Frontal cortex (tissue), 4 donors: ENCODE data around the gene ADGRD2. TPM values are rescaled to one million over a fixed set of nuclear protein-coding genes. Genes with fewer than 3 reads are reported as not detected.

ENCODE experiments used
- DNase-seq, 2 donors: peaks; one replicate each; pipeline ENCODE4 v3.0.0; 2012; ENCODE audit warnings: low spot score in 2 of 2
- FAIRE-seq: peaks from 2 replicates; lab custom pipeline; 2012; peaks lifted over from hg19 to GRCh38; lab: Jason Lieb, UNC
- total RNA-seq: library from RNA; depleted of rRNA; stranded (reverse); fragments of >200 nt; gene quantifications from one replicate; pipeline ENCODE4 v1.2.3, GENCODE V29; 2014
- donor health status: control.
- donor health status: control.
- donor health status: control.

ADGRD2 gene
- total RNA-seq, 1 donor from 2014 or later: not detected

DNA sequence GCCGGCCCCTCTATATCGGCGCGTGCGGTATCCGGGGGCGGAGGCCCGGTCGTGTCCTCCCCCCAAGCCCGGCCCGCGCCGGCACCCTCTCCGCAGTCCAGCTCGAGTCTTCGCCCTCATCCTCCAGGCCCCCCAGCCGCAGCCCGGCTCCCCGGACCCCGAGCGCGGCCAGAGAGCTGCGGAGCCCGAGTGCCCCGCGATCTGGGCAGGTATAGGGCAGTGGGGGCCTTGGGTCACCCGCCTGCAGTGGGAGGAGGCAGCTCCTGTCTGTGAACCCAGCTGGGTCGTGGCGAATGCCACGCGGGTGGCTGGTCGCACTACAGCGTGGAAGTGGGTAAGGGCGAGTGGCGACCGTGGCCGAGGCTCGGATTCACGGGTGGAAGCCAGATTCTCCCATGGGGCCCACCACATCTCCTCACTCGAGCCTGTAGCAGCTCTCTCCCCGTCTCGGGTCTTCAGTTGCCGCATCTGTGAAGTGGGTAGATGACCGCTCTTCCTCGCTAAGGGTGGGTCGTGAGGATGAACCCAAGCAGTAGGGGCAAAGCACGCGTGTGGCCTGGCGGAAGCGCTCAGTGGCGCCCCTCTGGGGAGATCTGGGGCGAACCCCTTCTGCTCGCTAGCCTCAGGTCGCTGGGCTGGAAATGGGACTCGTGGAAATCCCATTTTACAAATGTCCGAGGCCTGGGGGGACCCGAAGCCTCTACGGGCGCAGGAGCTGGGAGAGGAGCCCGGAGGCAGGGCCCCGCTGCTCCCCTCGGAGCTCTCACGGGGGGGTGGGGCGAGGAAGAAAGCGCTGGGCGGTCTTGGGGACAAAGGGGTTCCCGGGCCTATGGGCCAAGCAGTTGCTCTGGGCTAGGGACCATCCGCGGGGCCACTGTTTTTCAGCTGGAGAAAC lies 55.0 kb downstream of the ADGRD2 start:
- DNase-seq (no peak), FAIRE-seq (no peak)

DNA sequence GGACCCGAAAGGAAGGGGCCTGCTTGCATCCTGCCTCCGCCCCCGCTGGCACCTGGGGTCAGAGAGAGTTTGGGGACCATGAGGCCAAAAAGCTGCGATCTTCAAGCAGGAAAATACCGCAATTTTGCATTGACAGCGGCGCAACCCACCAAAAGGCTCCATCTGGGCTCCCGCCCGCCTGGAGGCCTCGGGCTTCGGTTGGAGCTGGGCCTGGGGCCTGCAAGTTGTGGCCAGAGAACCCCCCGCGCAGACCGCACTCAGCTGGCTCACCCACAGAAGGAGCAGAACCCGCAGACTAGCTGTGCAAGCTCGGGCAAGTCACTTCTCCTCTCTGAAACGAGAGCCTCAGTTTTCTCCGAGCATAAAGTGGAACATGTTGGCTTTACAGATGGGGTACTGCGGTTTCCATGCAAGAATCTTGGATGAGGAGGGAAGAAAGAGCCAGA lies 55.7 kb downstream of the ADGRD2 start:
- FAIRE-seq (no peak), DNase-seq (no peak)

DNA sequence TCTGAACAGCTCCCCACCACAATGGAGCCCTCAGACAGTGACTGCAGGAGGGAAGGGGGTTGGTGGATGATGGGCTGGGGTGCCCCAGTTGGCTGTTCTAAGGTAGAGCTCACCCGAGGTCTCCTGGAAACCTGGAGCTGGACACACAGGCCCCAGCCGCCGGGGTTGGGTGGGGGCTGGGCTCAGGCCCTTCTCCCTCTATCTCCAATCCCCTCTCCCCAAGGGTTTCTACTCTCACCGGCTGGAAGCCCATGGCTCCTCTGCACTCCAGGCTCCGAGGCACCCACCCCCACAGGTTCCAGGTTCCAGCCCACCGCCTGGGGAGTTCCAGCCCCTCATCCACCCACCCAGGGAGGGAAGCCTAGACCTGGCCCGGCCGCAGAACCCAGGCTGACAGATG lies 56.2 kb downstream of the ADGRD2 start:
- no peak for DNase-seq
- no peak for FAIRE-seq

DNA sequence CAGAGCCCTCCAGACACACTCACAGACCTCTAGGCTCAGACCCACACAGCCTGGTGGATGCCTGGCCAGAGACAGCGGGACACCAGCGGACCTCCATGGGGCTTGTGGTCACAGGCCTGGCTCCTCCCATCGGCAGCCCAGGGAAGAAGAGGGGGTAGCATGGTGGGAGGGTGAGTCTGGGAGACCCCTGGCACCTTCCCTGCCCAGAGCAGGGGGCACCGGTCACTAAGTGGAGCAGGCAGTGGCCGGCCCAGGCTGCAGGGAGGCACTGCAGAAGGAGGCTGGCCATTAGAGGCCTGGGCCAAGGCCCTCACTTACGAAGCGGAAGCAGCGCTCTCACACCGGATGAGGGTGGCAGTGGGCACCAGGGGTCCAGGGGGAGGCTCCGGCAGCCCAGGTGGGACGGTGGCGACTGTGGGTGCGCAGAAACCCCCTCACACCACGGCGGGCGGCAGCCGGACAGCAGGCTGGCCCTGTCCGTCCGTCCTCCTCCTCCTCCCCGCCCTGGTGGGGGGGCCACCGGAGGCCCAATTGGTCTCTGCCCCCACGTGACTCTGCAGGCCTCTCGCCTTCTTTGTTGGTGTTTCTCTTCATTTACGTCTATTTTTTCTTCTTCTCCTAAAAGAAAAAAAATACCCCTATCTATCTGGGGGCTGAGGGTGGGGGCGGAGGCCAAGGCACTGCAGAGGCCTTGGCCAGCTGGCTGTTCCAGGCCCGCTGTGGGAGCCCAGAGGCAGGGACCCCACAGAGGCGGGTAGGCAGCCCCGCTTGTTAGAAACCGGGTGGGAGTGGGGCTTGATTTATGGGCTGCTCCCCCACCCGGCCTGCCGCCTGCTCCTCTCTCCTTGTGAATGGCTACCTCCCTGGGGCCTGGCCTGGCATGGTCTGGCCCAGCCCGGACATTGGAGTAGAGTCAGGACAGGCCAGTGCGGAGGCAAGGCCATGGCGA lies 57.0 kb downstream of the ADGRD2 start, which contains the start of gene NR5A1:
TSS of gene NR5A1 (minus strand) at position 469 of the 949 bp plus-strand sequence. CDS start 4,004 bp downstream, outside the sequence.
- FAIRE-seq (no peak), DNase-seq (peak in 1 of 2 donors; percentile 13)

DNA sequence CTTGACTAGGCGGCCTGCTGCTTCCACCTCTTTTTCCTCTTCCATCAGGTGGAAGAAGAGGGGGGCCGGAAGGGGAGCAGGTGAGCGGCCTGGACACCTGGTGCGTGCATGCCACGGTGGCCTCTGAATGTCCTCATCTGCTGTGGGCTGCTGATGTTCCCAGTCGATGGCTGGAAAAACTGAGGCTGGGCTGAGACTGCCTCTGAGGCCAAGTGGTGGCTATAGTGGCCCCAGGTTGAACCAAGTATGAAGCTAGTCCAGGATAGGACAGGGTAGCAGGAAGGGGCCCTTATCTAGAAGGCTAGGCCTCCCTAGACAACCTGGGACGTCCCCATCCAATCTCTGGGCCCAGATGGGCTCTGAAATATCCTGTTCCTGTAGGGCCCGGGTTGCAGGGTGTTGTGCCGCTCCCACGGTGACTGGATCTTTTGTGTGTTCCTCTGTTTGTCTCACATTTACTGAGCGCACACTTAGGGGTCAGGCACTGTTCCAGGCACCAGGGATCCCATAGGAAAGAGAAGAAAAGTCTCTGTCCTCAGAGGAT lies 57.7 kb downstream of the ADGRD2 start:
- FAIRE-seq (no peak), DNase-seq (peak in 1 of 2 donors; percentile 10)

DNA sequence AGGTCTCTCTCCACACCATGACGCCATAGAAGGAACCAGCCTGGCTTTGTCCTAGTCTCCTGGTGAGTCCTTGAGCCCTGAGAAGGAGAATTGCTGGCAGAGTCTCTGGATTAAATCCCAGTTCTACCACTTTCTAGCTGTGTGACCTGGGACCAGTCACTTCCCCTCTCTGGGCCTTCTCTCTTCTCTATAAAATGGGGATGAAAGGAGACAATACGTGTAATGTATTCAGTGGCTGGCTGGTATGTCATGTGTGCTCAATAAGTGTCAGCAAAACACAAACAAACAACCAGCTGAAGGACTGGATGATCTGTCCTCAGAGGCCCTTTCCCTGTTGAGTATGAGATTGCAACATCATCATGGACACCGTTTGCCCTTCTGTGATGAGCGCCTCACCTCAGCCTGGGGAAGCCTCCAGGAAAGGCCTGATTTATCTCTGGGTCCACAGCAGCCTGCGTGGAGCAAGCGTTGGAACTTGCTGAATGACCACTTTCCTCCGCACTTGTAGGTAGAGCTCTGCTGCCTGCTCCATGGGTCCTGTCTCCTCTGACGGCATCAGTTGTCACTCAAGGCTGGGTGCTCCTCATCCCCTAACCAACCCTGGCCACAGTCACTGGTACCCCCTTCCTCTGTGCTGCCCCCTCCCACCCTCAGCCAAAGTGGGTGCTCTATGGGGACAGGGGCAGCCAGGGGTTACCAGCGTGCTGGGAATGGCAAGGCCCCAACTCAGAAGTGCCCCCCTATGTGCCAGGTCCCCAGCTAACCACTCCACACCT lies 60.6 kb downstream of the ADGRD2 start:
- peak in 1 of 2 donors; percentile 2 for DNase-seq

DNA sequence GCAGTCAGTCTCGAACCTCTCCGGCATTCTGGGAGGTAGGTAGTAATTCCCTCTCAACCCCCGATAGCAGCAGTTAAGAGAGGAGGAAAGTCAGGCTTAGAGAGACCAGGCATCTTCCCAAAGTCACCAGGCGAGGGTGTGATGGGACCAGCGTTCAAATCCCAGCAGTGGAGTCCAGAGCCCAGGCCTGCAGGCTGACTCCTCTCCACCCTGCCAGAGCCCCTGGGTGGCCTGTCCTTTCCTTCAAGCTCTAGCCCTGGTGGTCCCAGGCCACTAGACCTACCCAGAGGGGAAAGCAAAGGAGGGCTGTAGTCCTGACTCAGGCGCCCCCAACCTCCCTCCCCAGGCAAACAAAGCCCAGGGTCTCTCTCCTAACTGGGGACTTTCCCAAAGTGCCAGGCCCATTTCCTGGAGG lies 61.2 kb downstream of the ADGRD2 start:
- FAIRE-seq (no peak), DNase-seq (peak in 1 of 2 donors; percentile 11)

More for the DNA sequence above, 60.6 kb downstream of the ADGRD2 start:
- no peak for FAIRE-seq

DNA sequence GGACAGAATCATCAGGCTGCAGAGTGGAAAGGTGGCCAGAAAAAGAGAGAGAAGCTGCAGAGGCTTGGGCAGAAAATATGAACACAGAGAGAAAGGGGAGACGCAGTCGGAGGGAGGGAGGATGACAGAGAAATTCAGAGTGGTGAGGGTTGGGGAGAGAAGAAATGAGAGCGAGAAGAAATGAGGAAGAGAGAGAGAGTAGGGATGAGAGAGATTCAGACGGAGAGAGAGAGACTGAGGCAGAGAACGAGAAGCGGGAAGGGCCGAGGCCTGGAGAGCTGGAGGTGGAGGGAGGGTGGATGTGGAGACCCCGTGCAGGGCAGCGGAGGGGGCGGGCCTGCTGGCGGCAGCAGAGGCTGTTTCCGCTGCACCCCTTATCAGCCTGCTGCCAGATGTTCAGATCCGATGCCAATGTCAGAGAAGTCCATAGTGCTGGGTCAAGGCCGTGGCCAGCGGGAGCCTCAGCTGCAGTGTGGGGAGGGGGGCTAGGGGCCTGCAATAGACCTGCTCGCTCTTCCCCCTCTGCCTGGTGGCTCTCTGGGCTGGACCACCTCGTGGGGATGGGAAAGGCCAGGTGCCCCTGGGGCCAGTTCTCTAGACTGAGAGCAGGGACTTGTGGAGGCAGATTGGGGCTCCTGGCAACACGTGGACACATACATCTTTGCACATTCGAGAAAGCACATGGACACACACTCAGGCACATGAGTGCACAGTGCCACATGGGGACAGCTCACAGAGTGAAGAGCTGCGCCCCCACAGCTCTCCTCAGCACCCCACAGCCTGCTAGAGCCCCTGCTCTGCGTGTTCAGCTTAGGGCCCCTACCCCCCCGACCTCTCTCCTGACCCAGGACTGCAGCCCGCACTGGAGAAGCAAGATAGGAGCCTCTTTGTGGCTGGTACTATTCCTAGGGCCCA lies 61.9 kb downstream of the ADGRD2 start:
- no peak for FAIRE-seq

DNA sequence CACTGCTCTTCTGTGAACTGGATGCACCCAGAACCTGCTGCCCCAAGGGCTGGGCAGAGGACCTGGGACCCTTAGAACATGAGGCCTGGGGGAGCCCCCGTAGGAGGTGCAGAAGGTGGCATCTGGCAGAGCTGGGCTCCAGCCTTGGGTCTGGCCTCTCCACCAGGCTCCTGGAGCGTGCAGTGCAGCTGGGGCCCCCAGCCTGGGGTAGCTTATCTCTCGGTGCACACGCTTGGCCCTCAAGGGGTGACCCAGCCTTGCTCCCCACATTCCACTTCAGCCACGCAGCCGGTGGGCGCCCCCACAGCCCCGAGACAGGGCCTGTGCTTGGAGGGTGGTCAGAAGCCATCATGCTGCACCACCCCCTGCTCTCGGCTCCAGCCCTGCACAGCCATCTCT lies 62.6 kb downstream of the ADGRD2 start:
- DNase-seq: peak in 1 of 2 donors; percentile 1
- no peak for FAIRE-seq

More for the DNA sequence above, 61.9 kb downstream of the ADGRD2 start:
- peak in 1 of 2 donors; percentile 4 for DNase-seq

DNA sequence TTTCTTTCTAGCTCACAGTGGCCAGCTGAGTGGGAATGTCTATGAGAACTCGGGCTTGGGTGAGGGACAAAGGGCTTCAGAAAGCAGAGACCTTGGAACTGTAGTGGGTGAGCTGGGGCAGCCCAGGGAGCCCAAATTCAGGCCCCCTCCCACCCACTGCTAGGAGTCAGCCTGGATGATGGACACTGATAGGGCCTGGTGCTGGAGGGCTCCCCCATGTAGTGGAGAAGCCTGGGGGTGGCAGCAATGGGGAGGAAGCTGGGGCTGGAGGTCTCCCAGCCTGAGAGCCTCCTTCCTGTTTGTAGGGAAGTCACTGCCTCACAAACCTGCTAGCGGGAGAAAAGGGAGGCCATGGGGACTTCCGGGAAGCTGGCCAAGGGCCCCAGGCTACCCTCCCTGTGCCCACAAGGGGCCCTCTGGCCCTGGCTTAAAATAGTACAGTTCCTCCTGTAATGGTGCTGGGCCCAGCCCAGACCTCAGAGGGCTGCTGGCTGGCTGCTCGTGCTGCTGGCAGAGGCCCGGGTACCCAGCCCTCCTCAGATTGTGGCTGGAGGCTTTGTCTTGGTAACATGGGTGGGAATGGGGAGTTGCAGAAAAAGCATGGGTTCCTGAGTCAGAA lies 63.2 kb downstream of the ADGRD2 start:
- no peak for FAIRE-seq
- peak in 1 of 2 donors; percentile 8 for DNase-seq

DNA sequence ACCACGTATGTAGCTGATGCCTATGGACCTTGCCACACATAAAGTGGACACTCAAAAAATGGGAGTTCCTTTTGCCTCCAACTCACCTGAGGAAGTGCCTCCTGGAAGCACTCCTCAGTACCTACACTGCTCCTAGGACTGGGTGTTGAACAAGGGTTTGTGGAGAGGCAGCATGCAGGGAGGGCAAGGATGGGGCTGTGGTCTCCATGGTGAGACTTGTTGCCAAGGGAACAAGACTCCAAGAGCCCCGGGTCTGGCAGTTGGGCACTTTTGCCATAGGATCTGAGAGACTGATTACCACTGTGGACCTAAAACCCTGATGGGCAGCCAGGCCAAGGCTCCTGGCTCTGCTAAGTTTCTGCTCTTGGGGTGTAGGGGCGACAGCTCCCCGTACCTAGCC lies 63.9 kb downstream of the ADGRD2 start:
- DNase-seq: no peak
- no peak for FAIRE-seq

DNA sequence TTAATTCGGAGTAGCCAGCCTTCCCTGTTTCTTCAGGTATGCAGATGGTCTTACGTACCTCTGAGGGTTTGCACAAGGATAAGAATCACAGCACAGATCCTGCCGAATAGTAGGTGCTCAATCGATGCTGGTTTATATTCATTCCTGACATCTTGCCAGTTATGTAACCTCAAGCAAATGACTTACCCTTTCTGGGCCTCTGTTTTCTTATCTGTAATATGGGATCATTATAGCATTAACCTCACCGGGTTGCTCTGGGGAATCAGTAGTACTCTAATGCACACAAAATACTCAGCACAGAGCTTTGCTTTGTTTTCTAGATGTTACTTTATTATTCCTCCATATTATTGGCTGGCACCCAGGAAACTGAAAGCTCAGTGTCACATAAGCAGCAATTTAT lies 64.6 kb downstream of the ADGRD2 start:
- DNase-seq (no peak), FAIRE-seq (no peak)

DNA sequence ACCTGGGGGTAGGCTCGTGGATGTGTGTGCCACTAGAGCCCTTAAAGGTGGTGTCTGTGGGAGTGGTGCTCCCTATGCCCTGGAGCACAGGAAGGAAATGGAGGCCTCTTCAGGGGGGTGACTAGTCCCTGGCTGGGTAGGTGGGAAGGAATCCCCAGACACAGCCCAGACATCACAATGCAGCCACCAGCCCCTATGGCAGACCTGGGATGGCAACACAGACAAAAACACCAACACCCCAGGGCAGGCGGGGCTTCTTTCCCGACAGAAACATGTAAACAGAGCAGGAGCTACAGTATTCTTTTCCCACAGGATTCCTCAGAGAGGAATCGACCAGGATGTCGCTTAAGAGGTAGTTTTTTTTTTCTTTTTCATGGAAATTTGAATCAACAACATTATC lies 67.3 kb downstream of the ADGRD2 start:
- FAIRE-seq: no peak

DNA sequence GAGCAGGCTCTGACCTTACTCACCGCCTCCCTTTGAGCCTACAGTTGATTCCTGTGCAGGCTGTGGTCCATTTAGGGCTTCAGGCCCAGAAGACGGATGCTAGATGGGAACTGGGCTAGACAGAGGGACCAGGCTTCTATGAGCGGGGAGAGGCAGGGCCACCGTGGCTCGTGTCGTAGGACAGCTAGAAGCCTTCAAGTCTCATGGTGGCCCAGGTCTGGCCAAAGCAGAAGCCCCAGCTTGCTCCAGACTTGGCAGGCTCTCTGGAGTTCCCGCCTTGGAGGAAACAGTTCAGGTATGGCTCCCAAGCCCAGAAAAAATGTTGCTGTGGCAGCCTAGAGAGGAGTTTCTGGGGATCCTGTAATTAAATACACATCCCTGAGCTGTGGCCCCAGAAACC lies 67.9 kb downstream of the ADGRD2 start:
- FAIRE-seq (no peak), DNase-seq (no peak)

More for the DNA sequence above, 67.3 kb downstream of the ADGRD2 start:
- DNase-seq: no peak

DNA sequence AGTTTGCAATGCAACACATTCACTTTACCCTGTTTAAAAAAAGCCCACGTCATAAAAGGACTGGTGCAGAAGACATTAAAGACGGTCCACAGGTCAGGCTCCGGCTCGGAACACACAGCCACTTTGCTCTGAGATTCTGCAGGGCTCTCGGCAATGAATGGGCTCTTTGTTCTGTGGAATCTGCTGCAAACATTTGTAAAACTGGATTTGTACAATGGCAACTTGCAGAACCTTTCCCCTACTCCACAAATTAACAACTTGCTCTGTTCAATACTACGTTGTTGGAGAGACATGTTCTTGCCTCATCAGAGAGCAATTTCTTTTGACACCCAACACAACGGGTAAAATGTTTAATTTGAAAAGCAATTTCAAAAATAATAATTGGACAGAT lies 70.0 kb downstream of the ADGRD2 start:
- DNase-seq (no peak), FAIRE-seq (no peak)

DNA sequence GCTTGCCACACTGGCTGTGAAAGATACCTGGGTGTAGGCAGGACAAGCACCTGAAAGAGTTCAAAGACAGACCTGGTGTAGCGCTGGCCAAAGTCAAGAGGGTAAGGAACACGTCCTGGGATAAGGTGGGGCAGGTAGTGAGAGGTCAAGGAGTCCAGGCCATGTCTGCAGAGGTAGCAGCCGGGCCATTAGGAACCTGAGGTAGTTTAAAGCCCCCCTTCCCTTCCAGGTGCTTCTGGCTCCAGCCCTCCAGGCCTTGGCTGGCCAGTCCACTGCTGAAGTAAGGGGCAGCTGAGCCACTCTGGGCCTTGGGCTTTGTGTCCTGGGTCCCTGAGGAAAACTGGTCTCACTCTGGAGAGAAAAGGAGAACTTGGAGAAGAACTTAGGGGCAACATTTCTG lies 70.9 kb downstream of the ADGRD2 start:
- DNase-seq: no peak
- no peak for FAIRE-seq

DNA sequence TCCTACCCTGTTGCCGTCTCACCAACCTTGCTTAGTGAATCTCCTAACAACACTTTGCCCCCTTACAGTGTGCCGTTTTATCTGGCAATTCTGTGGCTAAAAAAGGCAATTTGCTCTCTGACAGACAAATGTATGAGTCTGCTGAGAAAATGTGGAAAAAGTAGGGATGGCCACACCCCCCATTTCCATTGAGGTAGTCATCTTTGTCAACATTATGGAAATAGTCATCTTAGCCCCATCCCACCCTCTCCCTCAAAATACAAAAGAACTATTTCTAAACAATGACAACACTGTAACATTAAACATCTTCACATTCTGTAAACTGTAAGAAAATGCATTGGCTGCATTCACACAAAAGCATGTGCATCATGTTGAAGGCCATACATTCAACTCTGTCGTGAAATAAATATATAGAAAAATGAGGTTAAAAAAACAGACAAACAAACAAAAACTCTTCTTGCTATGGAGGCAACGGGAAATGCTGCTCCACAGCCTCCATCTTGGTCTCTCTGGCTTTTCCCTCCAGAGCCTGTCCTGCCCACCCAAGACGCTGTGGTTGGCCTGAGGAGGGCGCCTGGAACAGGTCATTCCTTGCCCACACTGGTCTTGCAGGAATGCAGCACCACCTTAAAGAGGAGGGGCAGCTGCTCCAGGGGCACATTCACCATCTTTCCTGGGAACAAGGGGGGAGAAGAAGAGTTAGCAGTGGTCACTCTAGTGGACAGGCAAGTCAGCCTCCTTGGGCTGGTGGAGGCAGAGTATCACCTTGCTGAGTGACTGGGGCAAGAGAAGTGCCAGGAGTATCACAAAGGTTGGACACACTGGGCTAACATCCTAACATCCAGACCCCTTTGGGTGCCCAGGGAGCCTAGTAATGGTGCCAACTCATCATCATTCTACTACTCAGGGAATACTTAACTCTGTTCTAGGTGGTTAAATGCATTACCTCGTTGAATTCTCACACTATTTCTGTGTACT lies 72.2 kb downstream of the ADGRD2 start:
- DNase-seq (no peak), FAIRE-seq (no peak)
